HG03135 (cell line): ENCODE results near the gene ZNF30.
"Not testable (repeated sequence)": the region's sequence is repeated elsewhere in the genome, so short reads cannot be mapped to it uniquely, and the experiment has no call there.

Source experiments
- ATAC-seq: cut with Tn5 transposase; IDR thresholded peaks from one replicate; pipeline ENCODE4 v1.9.1; 2021; ENCODE audit warnings: mild to moderate bottlenecking, moderate library complexity; ENCODE audit not compliant: unreplicated experiment

The ZNF30 gene

GRCh38 chr19:34960103-34960805, 33.6 kb downstream of the ZNF30 start:
- ATAC-seq = no peak

- no peak for ATAC-seq
Measured at GRCh38 chr19:34960940-34961679, 34.4 kb downstream of the ZNF30 start.

- ATAC-seq = no peak
Measured at GRCh38 chr19:34961775-34962686, 35.3 kb downstream of the ZNF30 start.

- no peak for ATAC-seq
Measured at GRCh38 chr19:34962687-34963572, 36.2 kb downstream of the ZNF30 start.

- peak; percentile 59 for ATAC-seq
Measured at GRCh38 chr19:34963573-34964406, 37.1 kb downstream of the ZNF30 start, which contains the start of gene ZNF792. TSS of gene ZNF792 (minus strand) at chr19:34964229. CDS start at chr19:34963662, 567 bp downstream.

GRCh38 chr19:34964598-34964997, 37.9 kb downstream of the ZNF30 start:
- ATAC-seq = no peak

GRCh38 chr19:34965505-34965904, 38.8 kb downstream of the ZNF30 start:
- ATAC-seq = not testable (repeated sequence)

GRCh38 chr19:34967551-34967950, 40.8 kb downstream of the ZNF30 start:
- ATAC-seq = no peak

GRCh38 chr19:34969721-34970120, 43.0 kb downstream of the ZNF30 start:
- ATAC-seq = no peak

GRCh38 chr19:34970185-34970780, 43.6 kb downstream of the ZNF30 start:
- not testable (repeated sequence) for ATAC-seq

- no peak for ATAC-seq
Measured at GRCh38 chr19:34972163-34972705, 45.5 kb downstream of the ZNF30 start.

GRCh38 chr19:34974646-34975045, 47.9 kb downstream of the ZNF30 start:
- ATAC-seq = no peak

GRCh38 chr19:34975056-34975455, 48.4 kb downstream of the ZNF30 start:
- ATAC-seq = no peak

GRCh38 chr19:34976611-34977010, 49.9 kb downstream of the ZNF30 start:
- ATAC-seq = no peak

GRCh38 chr19:34979819-34980640, 53.3 kb downstream of the ZNF30 start:
- ATAC-seq = no peak

- ATAC-seq = no peak
Measured at GRCh38 chr19:34982275-34982674, 55.6 kb downstream of the ZNF30 start.

- ATAC-seq = no peak
Measured at GRCh38 chr19:34983786-34984185, 57.1 kb downstream of the ZNF30 start.

GRCh38 chr19:34984287-34984686, 57.6 kb downstream of the ZNF30 start:
- no peak for ATAC-seq
